ENCODE measurements around the gene CEP83. TPM values are rescaled to one million over a fixed set of nuclear protein-coding genes. Genes with fewer than 3 reads are reported as not detected.

Gene CEP83
- total and polyA plus RNA-seq, 2 donors (not counting 1 experiment from before 2014, with no cell fraction given) = 4.0 to 24.8 TPM

DNA sequence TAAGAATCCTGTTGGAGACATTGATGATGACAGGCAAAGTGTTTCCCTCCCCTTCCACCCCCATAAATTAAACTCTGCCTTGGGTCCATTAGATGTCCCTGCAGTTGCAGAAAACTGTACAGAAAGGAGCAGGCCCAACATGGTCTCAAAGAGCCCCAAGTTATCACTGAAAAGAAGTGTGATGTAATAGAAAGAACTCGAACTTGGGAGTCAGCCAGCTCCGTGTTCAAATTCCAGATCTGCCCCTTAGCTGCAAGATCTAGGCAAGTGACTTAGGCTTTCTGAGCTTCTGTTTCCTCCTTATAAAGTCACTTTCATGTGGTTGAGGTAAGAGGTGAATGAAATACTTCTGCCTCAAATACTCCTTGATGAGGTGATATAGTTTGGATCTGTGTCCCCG is 49.6 kb upstream of the CEP83 start:
- intact Hi-C loops (cut with micrococcal nuclease) = no loop called here
- TF ChIP-seq CTCF (IDR thresholded peaks at IDR 0.05) = no peak
- TF ChIP-seq EZH2 (IDR thresholded peaks at IDR 0.05; ENCODE audit: borderline replicate concordance, insufficient read depth, low read depth, low read length, poor library complexity, severe bottlenecking) = no peak
- CTCF ChIA-PET = no interaction called here
- POLR2A ChIA-PET = interaction anchor here (0.6 kb wide), 1 partner anchor 361 kb away, joined by 5 read pairs; no protein-coding TSS in a partner anchor
- no peaks in the 10 kb centered on the region for H3K4me1 Mint-ChIP-seq
- ATAC-seq (ENCODE audit: low read depth) = no peak
- H3K4me1 ChIP-seq (ENCODE audit: control insufficient read depth in 2 of 2, insufficient read depth in 2 of 2, low read length in 2 of 2) = no peaks in the 10 kb centered on the region
- no peaks in the 10 kb centered on the region for H3K9me3 ChIP-seq (ENCODE audit: control extremely low read depth in 1 of 3, control insufficient read depth in 2 of 3, insufficient read depth in 1 of 3, low read length in 2 of 3)
- no peak overlapping the region for H3K27ac Mint-ChIP-seq
- H3K9me3 Mint-ChIP-seq (ENCODE audit: insufficient read depth) = no peaks in the 10 kb centered on the region
- H3K36me3 ChIP-seq (replicated peaks in 1 of 2; ENCODE audit: control extremely low read depth in 1 of 2, control insufficient read depth in 1 of 2, extremely low read depth in 1 of 2, insufficient read depth in 2 of 2, low read length in 1 of 2) = no peaks in the 10 kb centered on the region
- no peak overlapping the region for H3K4me2 ChIP-seq (replicated peaks; ENCODE audit: low read depth, low read length, poor library complexity, severe bottlenecking)
- H3K4me3 ChIP-seq (ENCODE audit: control extremely low read depth in 1 of 5, extremely low read depth in 1 of 5, insufficient read depth in 1 of 5, low read depth in 2 of 5, low read length in 4 of 5) = no peak overlapping the region
- H3K79me2 ChIP-seq (ENCODE audit: control insufficient read depth, insufficient read depth, low read length) = no peaks in the 10 kb centered on the region
- no peak overlapping the region for H3K27ac ChIP-seq (ENCODE audit: low read length in 2 of 2)
- no peak overlapping the region for H3K4me3 Mint-ChIP-seq
- H3K27me3 Mint-ChIP-seq = no peaks in the 10 kb centered on the region
- H2AFZ ChIP-seq (ENCODE audit: insufficient read depth, low read depth, low read length, poor library complexity, severe bottlenecking) = no peak overlapping the region
- no peaks in the 10 kb centered on the region for H3K27me3 ChIP-seq (replicated peaks in 1 of 4; ENCODE audit: control extremely low read depth in 1 of 4, control insufficient read depth in 3 of 4, insufficient read depth in 4 of 4, low read length in 3 of 4)
- no peak overlapping the region for H3K9ac ChIP-seq (ENCODE audit: low read length)
- WGBS (ENCODE audit: insufficient coverage) = 100% methylated on average over 2 of the region's 3 CpGs
- no peaks in the 10 kb centered on the region for H4K20me1 ChIP-seq (ENCODE audit: control insufficient read depth, insufficient read depth, low read length, poor library complexity, severe bottlenecking)
- DNase-seq = no peak

DNA sequence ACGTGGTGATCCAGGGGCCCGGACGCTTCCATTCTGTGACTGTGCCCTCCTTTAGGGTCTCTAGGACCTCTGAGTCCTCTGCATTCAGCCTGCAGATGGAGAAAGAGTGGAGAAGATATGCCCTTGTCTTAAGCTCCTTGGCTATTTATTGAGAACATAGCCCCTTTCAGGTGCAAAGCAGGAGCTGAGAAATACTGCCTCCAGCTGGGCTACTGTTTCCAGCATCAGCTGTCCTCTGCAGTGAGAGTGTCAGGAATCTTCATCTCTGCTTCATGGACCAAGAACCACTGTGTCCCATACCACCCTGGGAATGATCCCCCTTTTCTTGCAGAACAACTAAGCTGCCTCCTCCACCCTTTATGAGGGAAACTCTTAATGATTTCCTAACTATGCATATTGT is 47.8 kb upstream of the CEP83 start:
- Histone ChIP-seq H4K20me1 (ENCODE audit: control insufficient read depth, insufficient read depth, low read length, poor library complexity, severe bottlenecking) (no peaks in the 10 kb centered on the region), H3K36me3 (replicated peaks in 1 of 2; ENCODE audit: control extremely low read depth in 1 of 2, control insufficient read depth in 1 of 2, extremely low read depth in 1 of 2, insufficient read depth in 2 of 2, low read length in 1 of 2) (no peaks in the 10 kb centered on the region), H2AFZ (ENCODE audit: insufficient read depth, low read depth, low read length, poor library complexity, severe bottlenecking) (no peak overlapping the region), H3K9ac (ENCODE audit: low read length) (no peak overlapping the region), H3K4me2 (replicated peaks; ENCODE audit: low read depth, low read length, poor library complexity, severe bottlenecking) (no peak overlapping the region), H3K9me3 (ENCODE audit: control extremely low read depth in 1 of 3, control insufficient read depth in 2 of 3, insufficient read depth in 1 of 3, low read length in 2 of 3) (peaks cover 0 to 5% (median 0%) of the 10 kb centered on the region in 3 donors), H3K79me2 (ENCODE audit: control insufficient read depth, insufficient read depth, low read length) (no peaks in the 10 kb centered on the region), H3K27me3 (replicated peaks in 1 of 4; ENCODE audit: control extremely low read depth in 1 of 4, control insufficient read depth in 3 of 4, insufficient read depth in 4 of 4, low read length in 3 of 4) (no peaks in the 10 kb centered on the region), H3K27ac (ENCODE audit: low read length in 2 of 2) (no peak overlapping the region), H3K4me1 (ENCODE audit: control insufficient read depth in 2 of 2, insufficient read depth in 2 of 2, low read length in 2 of 2) (no peaks in the 10 kb centered on the region), H3K4me3 (ENCODE audit: control extremely low read depth in 1 of 5, extremely low read depth in 1 of 5, insufficient read depth in 1 of 5, low read depth in 2 of 5, low read length in 4 of 5) (no peak overlapping the region)
- ATAC-seq (ENCODE audit: low read depth) (no peak), DNase-seq (no peak)
- H3K27ac Mint-ChIP-seq = no peak overlapping the region
- WGBS (ENCODE audit: insufficient coverage) = 97% methylated on average over 3 of the region's 3 CpGs
- no peaks in the 10 kb centered on the region for H3K27me3 Mint-ChIP-seq
- no peak for TF ChIP-seq EZH2 (IDR thresholded peaks at IDR 0.05; ENCODE audit: borderline replicate concordance, insufficient read depth, low read depth, low read length, poor library complexity, severe bottlenecking)
- TF ChIP-seq CTCF (IDR thresholded peaks at IDR 0.05) = no peak
- intact Hi-C loops (cut with micrococcal nuclease) = no loop called here
- H3K9me3 Mint-ChIP-seq (ENCODE audit: insufficient read depth) = no peaks in the 10 kb centered on the region
- no peak overlapping the region for H3K4me3 Mint-ChIP-seq
- POLR2A ChIA-PET = no interaction called here
- CTCF ChIA-PET = no interaction called here
- H3K4me1 Mint-ChIP-seq = no peaks in the 10 kb centered on the region
